GF-D8 (cell line): ENCODE measurements around the gene TBX18.

Experiments used
- DNase-seq: peaks from one replicate; lab custom pipeline; 2025; lab: John Stamatoyannopoulos, UW

Gene TBX18

DNA sequence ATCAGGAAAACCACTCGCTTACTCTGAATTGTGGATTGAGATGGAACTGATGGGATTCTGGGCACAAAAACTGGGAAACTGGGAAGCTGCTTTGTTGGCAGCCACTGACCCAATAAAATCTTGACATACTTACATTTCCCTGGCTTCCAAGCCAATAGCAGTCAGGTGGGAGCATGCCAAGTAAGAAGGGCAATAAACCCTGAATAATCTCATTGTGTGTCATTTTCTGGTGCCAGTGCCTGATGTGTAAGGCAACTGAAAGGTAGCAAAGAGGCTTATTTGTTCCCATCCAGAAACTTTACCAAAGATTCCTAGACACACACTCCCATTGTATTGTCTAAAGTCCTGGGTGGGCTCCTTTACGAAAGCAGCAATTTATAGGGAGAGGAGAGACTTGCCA lies 93.2 kb downstream of the TBX18 start:
- DNase-seq: no peak

DNA sequence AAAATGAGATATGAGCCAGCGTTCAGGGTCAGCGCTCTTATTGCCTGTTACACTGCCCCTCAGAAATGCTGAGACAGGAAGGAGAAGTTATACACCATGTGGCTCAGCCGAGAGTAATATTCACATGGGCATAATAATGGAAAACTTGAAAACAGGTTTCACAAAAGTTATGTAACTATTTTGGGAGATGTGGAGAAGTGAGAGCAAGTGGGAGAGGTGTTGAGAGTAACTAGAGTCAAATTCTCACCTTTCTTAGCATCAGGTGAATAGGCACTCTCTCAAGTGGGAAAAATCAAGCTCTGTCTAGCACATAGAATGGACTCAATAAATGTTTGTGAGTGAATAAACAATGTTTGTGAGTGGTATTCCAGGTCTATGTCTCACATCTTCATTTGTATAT lies 94.5 kb downstream of the TBX18 start:
- no peak for DNase-seq

DNA sequence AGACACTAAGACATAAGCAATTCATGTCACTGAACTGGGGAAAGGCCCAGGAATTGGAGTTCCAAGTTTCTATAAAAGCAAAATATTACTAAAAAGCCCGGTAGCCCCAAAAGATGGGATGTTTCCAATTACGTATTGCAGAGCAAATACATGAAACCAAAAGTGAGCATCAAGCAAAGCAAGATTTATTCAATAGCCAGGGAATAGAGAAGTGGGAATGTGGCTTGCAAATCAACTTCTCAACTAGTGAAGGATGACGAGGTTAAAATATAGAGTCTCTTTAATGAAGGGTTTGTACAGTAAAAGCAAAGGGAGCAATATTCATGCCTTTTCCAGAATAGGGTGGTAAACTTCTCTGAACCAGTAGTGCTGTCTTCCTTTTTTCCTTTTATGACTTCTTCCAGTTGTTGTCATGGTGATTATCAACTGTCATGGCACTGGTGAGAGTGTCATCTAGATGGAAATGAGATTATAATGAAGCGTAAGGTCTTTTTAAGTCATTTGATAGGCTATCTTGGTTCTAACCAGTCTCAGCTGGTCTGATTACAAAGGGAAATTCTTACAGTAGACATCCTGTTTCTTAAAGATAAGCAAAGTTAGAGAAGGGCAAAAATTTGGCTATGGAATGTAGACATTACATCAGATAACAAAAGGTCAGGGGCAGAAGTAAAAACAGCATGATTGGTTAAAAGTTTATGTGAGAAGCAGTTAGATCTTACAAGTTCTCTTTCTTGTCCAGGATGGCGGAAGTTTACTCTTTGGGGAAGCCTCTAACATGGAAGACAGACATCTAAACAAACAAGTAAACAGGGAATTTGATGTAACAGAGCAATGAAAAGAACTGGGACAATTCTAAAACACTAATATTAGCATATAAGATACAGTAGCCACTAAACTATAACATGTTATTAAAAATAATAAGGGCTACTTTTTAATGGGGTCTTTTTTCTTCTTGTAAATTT lies 96.9 kb downstream of the TBX18 start:
- no peak for DNase-seq

DNA sequence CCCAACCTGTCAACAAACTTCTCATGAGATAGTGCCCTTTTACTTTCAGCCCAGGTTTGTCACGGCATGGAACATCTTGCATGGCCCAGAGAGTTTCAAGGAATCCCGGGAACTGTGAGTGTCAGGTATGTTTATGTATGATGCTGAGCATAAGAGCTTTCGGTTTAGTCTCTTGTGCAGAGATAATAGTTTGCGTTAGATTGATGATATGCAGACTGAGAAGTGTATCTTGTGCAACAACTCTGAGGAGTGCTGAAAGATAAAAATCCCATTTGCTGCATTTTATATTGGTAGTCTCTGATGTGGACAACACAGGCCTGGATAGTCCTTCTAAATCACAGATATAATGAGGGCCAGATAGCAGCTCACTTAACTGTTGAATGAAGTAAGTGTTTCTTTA lies 99.0 kb downstream of the TBX18 start:
- no peak for DNase-seq

DNA sequence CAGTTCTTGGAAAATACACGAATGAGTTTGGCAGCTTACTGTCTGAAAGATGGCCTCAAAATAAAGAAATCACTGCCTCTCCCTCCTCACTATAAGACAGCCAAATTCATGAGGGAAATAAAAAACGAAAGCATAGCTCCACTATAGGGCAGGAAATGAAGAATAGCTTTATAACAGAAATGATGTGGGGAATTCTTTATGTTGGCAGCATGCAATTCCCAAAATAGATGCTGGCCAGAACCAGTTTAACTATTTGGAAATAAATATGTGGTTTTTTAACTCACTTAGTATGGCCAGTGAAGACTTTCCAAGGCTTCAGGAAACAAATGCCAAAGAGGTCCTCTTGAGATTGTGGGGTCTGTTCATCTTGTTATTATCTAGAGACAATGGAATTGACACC lies 100.5 kb downstream of the TBX18 start:
- no peak for DNase-seq

DNA sequence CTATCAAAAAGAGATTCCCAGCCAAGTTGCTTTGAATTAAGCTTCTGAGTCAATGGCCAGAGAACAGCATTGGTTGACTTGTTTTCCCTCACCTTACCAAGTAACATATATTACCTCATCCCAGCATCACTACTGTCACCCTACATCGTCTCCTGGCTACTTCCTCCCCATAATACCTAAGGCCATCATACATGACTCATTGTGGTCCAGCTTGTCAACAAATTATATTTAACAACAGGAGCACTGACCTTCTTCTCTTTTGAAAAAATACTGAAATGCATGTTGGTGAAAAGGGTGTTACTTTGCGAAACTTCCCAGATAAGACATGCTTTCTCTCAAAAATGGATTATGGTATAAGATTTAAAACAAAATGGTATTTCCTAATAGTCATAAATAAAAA lies 106.9 kb downstream of the TBX18 start:
- no peak for DNase-seq

DNA sequence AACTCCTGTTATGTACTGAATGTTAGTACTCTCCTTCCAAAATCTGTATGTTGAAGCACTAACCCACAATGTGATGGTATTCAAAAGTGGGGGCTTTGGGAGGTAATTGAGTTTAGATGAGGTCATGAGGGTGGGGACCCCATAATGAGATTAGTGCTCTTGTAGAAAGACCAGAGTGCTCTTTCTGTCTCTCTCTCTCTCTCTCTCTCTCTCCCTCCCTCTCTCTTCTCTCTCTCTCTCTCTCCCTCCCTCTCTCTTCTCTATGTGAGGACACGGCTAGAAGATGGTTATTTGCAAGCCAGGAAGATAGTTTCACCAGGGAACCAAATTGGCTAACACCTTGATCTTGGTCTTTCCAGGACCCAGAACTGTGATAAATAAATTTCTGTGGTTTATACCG lies 107.4 kb downstream of the TBX18 start:
- no peak for DNase-seq

DNA sequence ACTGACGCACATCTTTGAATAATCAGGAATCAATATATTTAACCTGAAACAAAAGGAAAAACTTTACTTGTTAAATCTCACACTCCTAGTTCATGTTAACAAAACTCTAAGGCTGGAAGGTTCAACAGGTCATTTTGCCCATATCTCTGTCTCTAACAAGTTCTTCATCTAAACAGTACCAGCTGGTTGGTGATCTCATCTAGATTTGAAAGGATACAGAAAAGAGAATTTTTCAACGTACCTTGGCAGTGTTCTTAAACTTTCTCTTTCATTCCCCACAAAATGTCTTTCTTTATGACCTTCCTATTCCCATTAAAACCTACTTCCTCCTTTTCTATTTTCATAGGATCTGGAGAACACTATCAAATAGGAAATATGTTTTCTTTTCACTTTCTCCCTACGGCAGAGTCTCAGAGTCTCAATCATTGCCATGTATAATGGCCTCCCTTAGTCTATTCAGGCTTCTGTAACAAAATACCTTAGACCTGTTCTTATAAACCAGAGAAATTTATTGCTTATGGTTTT lies 111.3 kb downstream of the TBX18 start:
- no peak for DNase-seq

DNA sequence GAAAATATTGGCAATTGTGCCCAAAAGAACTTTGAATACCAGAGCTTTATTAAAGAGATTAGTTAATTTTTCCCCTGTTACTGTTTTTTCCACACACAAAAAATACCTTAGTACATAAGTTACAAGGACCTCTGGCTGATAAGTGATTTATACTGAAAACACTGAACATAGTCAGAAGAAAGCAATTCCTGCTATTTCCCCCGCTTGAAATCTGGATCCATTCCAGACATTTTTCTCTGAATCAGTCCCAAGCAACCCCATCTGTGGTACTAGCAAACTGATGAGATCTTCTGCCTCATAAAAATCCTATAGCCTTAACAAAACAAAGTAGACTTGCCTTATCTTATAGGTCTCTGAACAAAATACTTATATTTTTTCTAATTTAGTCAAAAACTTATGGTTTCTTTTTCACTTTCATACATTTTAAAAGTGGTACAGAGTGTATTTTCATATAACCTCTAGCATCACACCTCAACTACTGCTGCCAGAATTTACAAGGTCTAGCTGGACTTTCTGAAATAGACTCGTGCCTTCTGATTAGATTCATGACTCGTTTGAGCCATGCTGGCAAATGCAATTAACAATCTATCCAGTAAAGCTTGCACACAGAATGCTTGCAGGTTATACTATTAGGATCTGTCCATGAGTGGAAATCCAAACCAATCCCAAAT lies 111.9 kb downstream of the TBX18 start:
- DNase-seq: no peak

DNA sequence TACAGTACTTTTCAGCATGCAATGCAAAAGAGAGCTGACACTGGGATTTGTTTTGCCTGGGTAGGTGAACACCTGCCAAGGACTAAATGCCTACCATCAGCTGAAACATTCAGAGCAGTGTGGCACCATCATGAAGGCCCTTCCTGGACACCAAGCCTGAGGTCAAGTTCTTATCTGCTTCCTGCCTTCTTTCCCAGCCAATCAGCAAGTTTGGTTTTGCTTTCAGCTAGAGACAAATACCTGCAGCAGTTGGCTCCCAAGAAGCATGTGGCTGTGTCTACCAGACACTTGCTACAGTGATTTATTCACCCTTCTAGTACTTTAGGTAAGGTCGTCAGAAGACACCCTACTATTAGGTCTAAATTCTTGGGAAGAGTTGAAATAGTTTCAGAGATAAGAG lies 112.8 kb downstream of the TBX18 start:
- no peak for DNase-seq

DNA sequence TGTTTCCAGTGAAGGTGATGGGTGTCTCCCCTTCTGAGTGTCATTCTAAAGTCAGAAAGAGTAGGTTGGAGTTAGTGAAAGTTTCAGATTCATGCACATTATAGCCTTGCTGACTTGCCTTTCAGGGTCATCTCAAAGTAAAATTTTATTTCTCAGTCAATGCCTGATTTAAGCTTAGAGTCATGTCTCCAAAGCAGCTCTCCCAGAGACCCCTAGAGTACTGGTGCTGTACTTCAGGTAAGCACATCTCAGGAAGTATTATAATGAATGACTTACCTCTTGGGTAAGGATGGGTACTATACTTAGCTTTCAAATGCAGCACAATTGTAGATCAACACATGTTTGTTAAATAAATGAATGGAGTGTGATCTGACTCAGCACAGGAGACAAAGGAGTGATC lies 116.0 kb downstream of the TBX18 start:
- no peak for DNase-seq

DNA sequence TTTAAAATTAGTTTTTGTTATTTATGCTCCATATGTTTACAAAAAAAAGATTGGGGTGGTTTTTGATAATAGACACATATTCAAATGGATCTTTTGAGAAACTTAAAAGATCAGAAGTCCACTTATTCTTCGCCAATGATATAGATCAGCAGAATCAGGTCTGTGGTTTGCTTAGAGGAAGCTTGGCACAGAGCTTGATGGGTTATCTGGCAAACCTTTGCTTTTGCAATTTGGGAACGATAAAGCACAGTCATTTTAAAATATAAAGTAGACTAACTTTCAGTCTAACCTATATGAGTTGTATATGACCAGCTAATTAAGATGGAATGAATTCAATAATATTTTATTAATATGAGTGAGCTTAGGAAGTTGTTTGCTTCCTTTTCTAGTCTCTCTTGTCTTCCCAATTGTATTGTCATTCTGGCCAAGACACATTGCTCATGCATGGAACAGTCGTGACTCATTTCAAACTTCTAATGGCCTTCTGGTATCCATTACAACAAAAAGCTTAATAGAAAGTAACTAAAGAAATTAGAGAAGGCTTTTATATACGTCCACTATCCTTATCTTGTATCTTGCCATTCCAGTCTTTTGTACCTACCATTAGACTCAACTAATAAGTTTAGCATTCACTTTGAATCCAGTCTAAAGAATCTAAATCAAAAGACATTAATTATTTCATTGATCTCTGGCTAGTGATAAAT lies 118.7 kb downstream of the TBX18 start:
- DNase-seq: no peak

DNA sequence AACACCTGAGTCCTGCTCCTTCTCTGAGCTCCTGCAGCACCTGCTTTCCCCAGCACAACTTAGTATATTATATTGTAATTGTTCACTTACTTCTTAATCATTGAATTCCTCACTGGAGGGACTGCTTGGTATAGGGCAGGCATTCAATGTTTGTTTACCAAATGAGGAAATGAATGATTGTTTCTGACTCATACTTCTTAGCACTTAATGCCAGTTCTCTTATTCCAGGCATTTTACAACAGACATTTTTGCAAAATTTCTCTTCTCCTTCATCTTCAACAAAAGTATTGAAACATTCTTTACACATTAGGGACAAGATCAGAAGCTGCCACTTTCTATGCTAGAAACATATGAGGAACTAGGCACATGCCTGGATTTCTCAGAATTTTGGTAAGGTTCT lies 119.4 kb downstream of the TBX18 start:
- no peak for DNase-seq

DNA sequence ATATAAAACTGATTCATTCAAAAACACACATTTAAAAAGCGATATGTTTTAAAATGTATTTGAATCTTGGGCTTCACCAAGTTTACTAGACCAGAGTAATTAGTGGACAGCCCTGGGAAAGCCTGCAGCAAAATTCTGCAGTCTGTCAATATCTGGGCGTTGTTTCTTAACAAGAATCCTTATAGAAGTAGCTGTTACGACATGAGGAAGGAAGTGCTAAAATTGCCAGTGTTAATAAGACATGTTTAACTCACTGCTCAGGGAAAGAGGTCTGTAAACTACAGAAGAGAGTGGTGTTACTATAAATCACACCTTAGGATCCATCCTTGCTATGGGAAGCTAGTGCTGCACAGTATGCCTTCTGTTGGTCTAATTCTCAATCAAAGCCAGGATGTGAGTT lies 120.6 kb downstream of the TBX18 start:
- no peak for DNase-seq

DNA sequence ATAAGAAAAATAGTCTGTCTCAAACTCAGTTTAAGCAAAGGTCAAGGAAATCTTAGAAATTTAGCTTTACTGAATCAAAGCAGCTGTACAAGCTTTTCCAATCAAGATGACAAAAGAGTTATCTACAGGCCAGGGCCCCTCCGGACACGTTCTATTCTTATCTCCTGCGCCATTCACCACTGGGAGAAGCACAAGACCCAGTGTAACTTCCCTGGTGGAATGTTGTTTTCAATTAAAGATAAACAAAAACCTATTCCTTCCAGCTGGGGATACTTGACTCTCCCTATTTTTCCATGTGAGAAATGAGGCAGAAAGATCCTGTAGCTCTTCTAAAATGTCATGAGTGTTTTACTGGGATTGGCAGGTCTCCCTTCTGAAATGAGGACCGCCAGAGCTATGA lies 123.3 kb downstream of the TBX18 start:
- no peak for DNase-seq

DNA sequence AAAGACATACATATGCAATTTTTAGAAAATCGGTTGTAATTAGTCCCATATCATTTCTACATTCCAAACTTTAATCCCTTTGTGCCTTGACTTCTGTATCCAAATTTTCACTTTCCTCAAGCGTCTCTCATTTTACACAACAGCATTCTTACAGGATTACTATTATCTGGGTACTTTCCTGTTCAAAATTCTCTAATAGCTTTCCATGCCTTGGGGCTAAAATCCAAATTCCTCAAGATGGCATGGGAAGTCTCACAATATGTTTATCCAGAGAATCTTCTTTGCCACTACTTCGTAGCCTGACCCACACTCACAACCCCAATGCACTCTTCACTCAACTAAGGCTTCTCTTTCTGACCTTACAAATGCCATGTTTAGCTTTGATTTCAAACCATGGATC lies 125.0 kb downstream of the TBX18 start:
- no peak for DNase-seq

DNA sequence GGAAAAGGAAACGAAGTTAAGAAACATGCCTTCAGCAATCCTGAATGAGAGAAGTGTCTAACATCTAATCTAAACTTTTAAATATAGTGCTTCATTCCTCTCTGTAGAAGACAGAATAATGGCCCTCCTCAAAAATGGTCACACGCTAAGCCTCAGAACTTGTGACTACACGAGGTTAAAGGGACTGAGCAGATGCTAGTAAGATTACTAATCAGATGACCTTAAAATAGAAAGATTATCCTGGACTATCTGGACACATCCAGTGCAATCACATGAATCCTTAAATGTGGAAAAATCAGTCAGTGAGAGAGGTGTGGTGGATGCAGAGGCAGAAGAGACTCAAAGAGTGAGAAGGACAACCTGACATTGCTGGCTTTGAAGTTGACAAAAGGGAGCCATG lies 126.1 kb downstream of the TBX18 start:
- no peak for DNase-seq
